ENCODE data around the gene DNAJC5G.
A peak's percentile ranks its signal among the peaks of the same experiment; 100 is the strongest.
"Not testable (repeated sequence)": the region's sequence is repeated elsewhere in the genome, so short reads cannot be mapped to it uniquely, and the experiment has no call there.

The DNAJC5G gene

GRCh38 chr2:27296481-27296880, 21.2 kb downstream of the DNAJC5G start:
- Histone ChIP-seq H3K36me3 (replicated peaks in 1 of 2; ENCODE audit: control insufficient read depth in 2 of 2, insufficient read depth in 2 of 2, low read length in 2 of 2) (no peaks in the 10 kb centered on the region), H3K18ac (ENCODE audit: low read length) (no peak overlapping the region), H3K23ac (ENCODE audit: low read depth, low read length, poor library complexity) (no peak overlapping the region), H3K79me1 (ENCODE audit: low read depth, low read length) (no peaks in the 10 kb centered on the region), H2AK5ac (ENCODE audit: low read depth, low read length) (no peak overlapping the region), H3K9me3 (replicated peaks in 1 of 2; ENCODE audit: control insufficient read depth in 2 of 2, insufficient read depth in 1 of 2, low read depth in 1 of 2, low read length in 2 of 2) (no peaks in the 10 kb centered on the region), H2BK15ac (ENCODE audit: low read length) (no peak overlapping the region), H3K4me2 (ENCODE audit: insufficient read depth, low read length, poor library complexity, severe bottlenecking) (no peak overlapping the region), H4K91ac (ENCODE audit: low read depth, low read length, poor library complexity) (no peak overlapping the region), H3K4me3 (ENCODE audit: low read length in 2 of 2) (no peak overlapping the region), H3K4ac (ENCODE audit: low read length) (no peak overlapping the region), H3K14ac (ENCODE audit: low read length) (no peak overlapping the region), H2AFZ (ENCODE audit: low read length) (no peak overlapping the region), H4K8ac (ENCODE audit: low read depth, low read length) (no peak overlapping the region), H3K27ac (replicated peaks; ENCODE audit: low read length) (no peak overlapping the region), H3K27me3 (ENCODE audit: control insufficient read depth in 3 of 3, insufficient read depth in 3 of 3, low read depth in 1 of 3, low read length in 3 of 3) (peaks cover 0 to 59% (median 2%) of the 10 kb centered on the region in 3 experiments), H2BK120ac (ENCODE audit: low read depth, low read length) (no peak overlapping the region), H2BK5ac (ENCODE audit: low read length) (no peak overlapping the region), H3K4me1 (ENCODE audit: control insufficient read depth in 2 of 2, insufficient read depth in 1 of 2, low read depth in 1 of 2, low read length in 2 of 2) (no peaks in the 10 kb centered on the region), H3K9ac (ENCODE audit: low read depth, low read length, poor library complexity) (no peak overlapping the region), H2BK12ac (ENCODE audit: low read length) (no peak overlapping the region)
- DNase-seq (ENCODE audit: low spot score): no peak
- WGBS, 2 donors (ENCODE audit: extremely low coverage in 2 of 2, insufficient read length in 2 of 2, insufficient replicate concordance in 1 of 2): no CpG with 5 or more reads among the region's 4 CpGs

DNA sequence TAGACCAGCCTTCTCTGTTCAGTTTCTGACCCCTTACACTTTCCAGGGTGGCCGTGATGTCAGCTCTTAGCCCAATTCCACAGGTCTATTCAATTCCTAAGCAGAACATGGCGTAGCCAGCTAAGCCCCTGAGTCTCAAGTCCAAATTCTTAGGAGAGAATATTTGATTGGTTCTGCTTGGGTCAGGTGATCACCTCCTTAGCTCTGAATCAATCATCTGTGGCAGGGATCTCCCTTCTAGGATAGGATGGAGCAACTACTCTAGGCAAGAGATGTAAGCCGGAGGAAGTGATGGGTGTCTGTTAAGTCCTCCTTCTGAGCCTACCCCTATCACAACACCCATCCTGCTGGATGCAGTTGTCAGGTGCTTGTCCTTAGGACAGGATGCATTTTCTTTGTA, 22.0 kb downstream of the DNAJC5G start:
- no peak overlapping the region for H3K23ac ChIP-seq (ENCODE audit: low read depth, low read length, poor library complexity)
- H3K4me3 ChIP-seq (ENCODE audit: low read length in 2 of 2): no peak overlapping the region
- no peaks in the 10 kb centered on the region for H3K36me3 ChIP-seq (replicated peaks in 1 of 2; ENCODE audit: control insufficient read depth in 2 of 2, insufficient read depth in 2 of 2, low read length in 2 of 2)
- peaks cover 0 to 52% (median 0%) of the 10 kb centered on the region in 3 experiments for H3K27me3 ChIP-seq (ENCODE audit: control insufficient read depth in 3 of 3, insufficient read depth in 3 of 3, low read depth in 1 of 3, low read length in 3 of 3)
- H3K4me1 ChIP-seq (ENCODE audit: control insufficient read depth in 2 of 2, insufficient read depth in 1 of 2, low read depth in 1 of 2, low read length in 2 of 2): no peaks in the 10 kb centered on the region
- no peak overlapping the region for H2BK12ac ChIP-seq (ENCODE audit: low read length)
- no peak overlapping the region for H2BK15ac ChIP-seq (ENCODE audit: low read length)
- H3K79me1 ChIP-seq (ENCODE audit: low read depth, low read length): no peaks in the 10 kb centered on the region
- DNase-seq (ENCODE audit: low spot score): no peak
- no peak overlapping the region for H2BK5ac ChIP-seq (ENCODE audit: low read length)
- H4K8ac ChIP-seq (ENCODE audit: low read depth, low read length): no peak overlapping the region
- no CpG with 5 or more reads among the region's 3 CpGs for WGBS, 2 donors (ENCODE audit: extremely low coverage in 2 of 2, insufficient read length in 2 of 2, insufficient replicate concordance in 1 of 2)
- no peak overlapping the region for H2AK5ac ChIP-seq (ENCODE audit: low read depth, low read length)
- no peak overlapping the region for H3K9ac ChIP-seq (ENCODE audit: low read depth, low read length, poor library complexity)
- H3K14ac ChIP-seq (ENCODE audit: low read length): no peak overlapping the region
- no peak overlapping the region for H2BK120ac ChIP-seq (ENCODE audit: low read depth, low read length)
- H3K27ac ChIP-seq (replicated peaks; ENCODE audit: low read length): no peak overlapping the region
- no peak overlapping the region for H3K18ac ChIP-seq (ENCODE audit: low read length)
- no peak overlapping the region for H4K91ac ChIP-seq (ENCODE audit: low read depth, low read length, poor library complexity)
- H2AFZ ChIP-seq (ENCODE audit: low read length): no peak overlapping the region
- no peaks in the 10 kb centered on the region for H3K9me3 ChIP-seq (replicated peaks in 1 of 2; ENCODE audit: control insufficient read depth in 2 of 2, insufficient read depth in 1 of 2, low read depth in 1 of 2, low read length in 2 of 2)
- no peak overlapping the region for H3K4me2 ChIP-seq (ENCODE audit: insufficient read depth, low read length, poor library complexity, severe bottlenecking)
- H3K4ac ChIP-seq (ENCODE audit: low read length): no peak overlapping the region

- no peak overlapping the region for H2BK15ac ChIP-seq (ENCODE audit: low read length)
- no peaks in the 10 kb centered on the region for H3K79me1 ChIP-seq (ENCODE audit: low read depth, low read length)
- H4K8ac ChIP-seq (ENCODE audit: low read depth, low read length): no peak overlapping the region
- no peak overlapping the region for H2AK5ac ChIP-seq (ENCODE audit: low read depth, low read length)
- no peak overlapping the region for H3K14ac ChIP-seq (ENCODE audit: low read length)
- H3K9ac ChIP-seq (ENCODE audit: low read depth, low read length, poor library complexity): no peak overlapping the region
- H3K18ac ChIP-seq (ENCODE audit: low read length): no peak overlapping the region
- H3K4me1 ChIP-seq (ENCODE audit: control insufficient read depth in 2 of 2, insufficient read depth in 1 of 2, low read depth in 1 of 2, low read length in 2 of 2): no peaks in the 10 kb centered on the region
- H2AFZ ChIP-seq (ENCODE audit: low read length): peak overlapping the region; percentile 11
- no peak overlapping the region for H4K91ac ChIP-seq (ENCODE audit: low read depth, low read length, poor library complexity)
- no peak overlapping the region for H3K4ac ChIP-seq (ENCODE audit: low read length)
- no peak overlapping the region for H3K4me3 ChIP-seq (ENCODE audit: low read length in 2 of 2)
- H3K27me3 ChIP-seq (ENCODE audit: control insufficient read depth in 3 of 3, insufficient read depth in 3 of 3, low read depth in 1 of 3, low read length in 3 of 3): peaks cover 0 to 38% (median 0%) of the 10 kb centered on the region in 3 experiments
- no peak for DNase-seq (ENCODE audit: low spot score)
- H2BK120ac ChIP-seq (ENCODE audit: low read depth, low read length): no peak overlapping the region
- no peaks in the 10 kb centered on the region for H3K36me3 ChIP-seq (replicated peaks in 1 of 2; ENCODE audit: control insufficient read depth in 2 of 2, insufficient read depth in 2 of 2, low read length in 2 of 2)
- H3K23ac ChIP-seq (ENCODE audit: low read depth, low read length, poor library complexity): peak overlapping the region; percentile 89
- no peak overlapping the region for H2BK12ac ChIP-seq (ENCODE audit: low read length)
- no CpG with 5 or more reads among the region's 18 CpGs for WGBS, 2 donors (ENCODE audit: extremely low coverage in 2 of 2, insufficient read length in 2 of 2, insufficient replicate concordance in 1 of 2)
- H2BK5ac ChIP-seq (ENCODE audit: low read length): peak overlapping the region; percentile 71
- H3K4me2 ChIP-seq (ENCODE audit: insufficient read depth, low read length, poor library complexity, severe bottlenecking): no peak overlapping the region
- H3K9me3 ChIP-seq (replicated peaks in 1 of 2; ENCODE audit: control insufficient read depth in 2 of 2, insufficient read depth in 1 of 2, low read depth in 1 of 2, low read length in 2 of 2): no peaks in the 10 kb centered on the region
- no peak overlapping the region for H3K27ac ChIP-seq (replicated peaks; ENCODE audit: low read length)
Measured at GRCh38 chr2:27298391-27299080, 23.3 kb downstream of the DNAJC5G start.

- not testable (repeated sequence) for H2AFZ ChIP-seq (ENCODE audit: low read length); H3K27ac ChIP-seq (replicated peaks; ENCODE audit: low read length); H3K79me1 ChIP-seq (ENCODE audit: low read depth, low read length); H3K36me3 ChIP-seq (replicated peaks in 1 of 2; ENCODE audit: control insufficient read depth in 2 of 2, insufficient read depth in 2 of 2, low read length in 2 of 2); H2BK15ac ChIP-seq (ENCODE audit: low read length); H3K14ac ChIP-seq (ENCODE audit: low read length); H4K91ac ChIP-seq (ENCODE audit: low read depth, low read length, poor library complexity); DNase-seq (ENCODE audit: low spot score); H2BK120ac ChIP-seq (ENCODE audit: low read depth, low read length); H2BK12ac ChIP-seq (ENCODE audit: low read length); H3K18ac ChIP-seq (ENCODE audit: low read length); H2AK5ac ChIP-seq (ENCODE audit: low read depth, low read length); H3K9ac ChIP-seq (ENCODE audit: low read depth, low read length, poor library complexity); H3K4me1 ChIP-seq (ENCODE audit: control insufficient read depth in 2 of 2, insufficient read depth in 1 of 2, low read depth in 1 of 2, low read length in 2 of 2); H2BK5ac ChIP-seq (ENCODE audit: low read length); H3K9me3 ChIP-seq (replicated peaks in 1 of 2; ENCODE audit: control insufficient read depth in 2 of 2, insufficient read depth in 1 of 2, low read depth in 1 of 2, low read length in 2 of 2); H4K8ac ChIP-seq (ENCODE audit: low read depth, low read length); H3K4ac ChIP-seq (ENCODE audit: low read length); H3K4me2 ChIP-seq (ENCODE audit: insufficient read depth, low read length, poor library complexity, severe bottlenecking); H3K4me3 ChIP-seq (ENCODE audit: low read length in 2 of 2); H3K23ac ChIP-seq (ENCODE audit: low read depth, low read length, poor library complexity)
- H3K27me3 ChIP-seq (ENCODE audit: control insufficient read depth in 3 of 3, insufficient read depth in 3 of 3, low read depth in 1 of 3, low read length in 3 of 3): peaks cover 3 to 39% (median 9%) of the 10 kb centered on the region in 3 experiments
- WGBS, 2 donors (ENCODE audit: extremely low coverage in 2 of 2, insufficient read length in 2 of 2, insufficient replicate concordance in 1 of 2): no CpG with 5 or more reads among the region's 4 CpGs
Measured at GRCh38 chr2:27300606-27301005, 25.4 kb downstream of the DNAJC5G start.
